ENCODE data around the gene CSF3R. TPM values are rescaled to one million over a fixed set of nuclear protein-coding genes. Genes with fewer than 3 reads are reported as not detected.

The CSF3R gene
- polyA plus RNA-seq, 4 donors: 1.4 to 15.8 (median 3.8) TPM

DNA sequence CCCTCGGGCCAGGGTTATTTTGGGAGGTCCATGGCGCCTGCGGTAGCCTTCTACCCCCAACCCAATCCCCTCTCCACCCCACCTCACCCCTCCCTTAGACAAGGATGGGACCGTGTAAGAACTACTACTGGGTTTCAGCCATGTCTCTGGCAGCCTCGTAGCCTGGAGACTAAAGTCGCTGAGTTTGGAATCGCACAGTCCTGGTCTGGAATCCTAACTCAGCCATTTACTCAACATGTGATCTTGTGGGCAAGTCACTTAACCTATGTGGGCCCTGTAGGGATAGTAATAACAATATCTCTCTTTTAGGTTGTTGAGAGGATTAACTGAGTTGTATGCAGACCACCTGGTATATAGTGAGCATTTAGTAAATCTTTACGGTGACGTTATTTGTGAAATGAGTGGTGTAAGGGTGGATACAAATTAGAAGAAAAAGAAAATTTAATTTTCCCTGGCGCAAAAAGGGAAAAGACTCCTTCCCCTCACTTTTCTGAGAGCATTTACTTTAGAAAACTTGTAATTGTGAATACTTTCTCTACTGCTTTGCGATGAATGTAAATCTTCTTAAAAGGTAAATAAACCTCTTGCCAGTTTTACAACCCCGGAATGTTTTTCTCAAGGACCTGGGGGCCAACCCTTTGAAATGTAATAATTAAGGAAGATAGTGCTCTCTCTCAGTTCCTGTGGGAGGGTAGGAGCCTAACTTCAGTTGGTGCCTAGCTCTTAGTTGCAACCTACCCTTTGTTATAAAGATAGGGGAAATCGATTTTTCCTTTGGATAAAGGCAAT is 17.9 kb downstream of the CSF3R start:
- H3K27me3 ChIP-seq (ENCODE audit: control insufficient read depth in 3 of 3, insufficient read depth in 3 of 3, low read length in 3 of 3): no peaks in the 10 kb centered on the region
- H3K4me3 ChIP-seq (ENCODE audit: low read depth in 1 of 3, low read length in 3 of 3): peak overlapping the region; percentile 75 to 98 (median 96)
- no peak for FAIRE-seq
- peaks cover 0 to 18% (median 2%) of the 10 kb centered on the region in 3 donors for H3K4me1 ChIP-seq (ENCODE audit: control insufficient read depth in 3 of 3, insufficient read depth in 2 of 3, low read depth in 1 of 3, low read length in 2 of 3)
- no peaks in the 10 kb centered on the region for H3K9me3 ChIP-seq (ENCODE audit: control insufficient read depth in 2 of 2, insufficient read depth in 1 of 2, low read depth in 1 of 2, low read length in 1 of 2)
- 13 to 27% (median 22%) methylated on average over 13 of the region's 13 CpGs for WGBS, 3 donors
- H3K27ac ChIP-seq (ENCODE audit: low read depth in 1 of 3, low read length in 2 of 3): peak overlapping the region; percentile 80 to 99 (median 97)
- peaks cover 2 to 25% (median 2%) of the 10 kb centered on the region in 3 donors for H3K36me3 ChIP-seq (ENCODE audit: control insufficient read depth in 3 of 3, insufficient read depth in 2 of 3, low read depth in 1 of 3, low read length in 3 of 3)
- peak; percentile 18 to 64 for DNase-seq

DNA sequence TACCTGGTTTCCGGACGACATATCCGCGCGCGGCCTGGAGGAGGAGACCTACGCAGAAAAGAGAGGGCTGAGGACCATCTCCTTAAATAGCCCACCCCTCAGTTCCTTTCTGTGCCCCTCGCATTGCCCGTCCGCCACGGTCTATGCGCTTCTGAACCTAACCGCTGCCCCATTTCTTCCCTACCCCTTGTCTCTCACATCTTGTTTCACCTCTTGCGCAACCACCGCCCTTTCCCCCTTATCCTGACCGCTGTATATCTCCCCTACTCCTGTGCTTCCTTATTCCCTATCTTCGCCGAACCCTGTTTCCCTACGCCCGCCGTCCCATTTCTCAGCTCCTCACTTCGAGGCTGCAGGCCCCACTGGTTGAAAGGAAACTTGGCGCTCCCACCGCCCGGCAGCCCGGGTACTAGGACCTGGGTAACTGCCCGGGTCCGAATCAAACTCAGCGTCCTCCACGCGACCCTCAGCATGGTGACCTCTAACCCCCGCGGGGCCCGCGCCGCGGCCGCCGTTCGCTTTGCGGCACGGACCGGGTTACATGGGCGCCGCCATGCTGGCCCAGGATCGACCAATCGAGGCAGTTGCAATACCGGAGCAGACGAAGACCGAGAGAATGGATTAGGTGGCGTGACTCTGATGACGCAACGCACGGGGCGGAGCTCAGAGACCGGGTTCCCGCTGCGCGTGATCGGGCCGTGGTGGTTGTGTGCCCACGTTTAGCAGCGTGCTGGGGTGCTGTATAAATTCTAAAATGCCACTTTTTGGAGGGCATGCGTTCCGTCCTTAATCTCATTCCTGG is 18.7 kb downstream of the CSF3R start, which contains the start of gene MRPS15:
Gene MRPS15, minus strand, starts transcription at position 582 of the 802 bp plus-strand sequence. Its CDS starts 109 bp downstream, at position 473.
- DNase-seq: peak; percentile 96 to 98
- H3K27ac ChIP-seq (ENCODE audit: low read depth in 1 of 3, low read length in 2 of 3): peak within 1 kb of the TSS; percentile 80 to 99 (median 97)
- H3K4me3 ChIP-seq (ENCODE audit: low read depth in 1 of 3, low read length in 3 of 3): peak within 1 kb of the TSS; percentile 75 to 98 (median 96)
- H3K36me3 ChIP-seq (ENCODE audit: control insufficient read depth in 3 of 3, insufficient read depth in 2 of 3, low read depth in 1 of 3, low read length in 3 of 3): peaks cover 2 to 30% (median 2%) of the 10 kb centered on the region in 3 donors
- FAIRE-seq: no peak
- H3K27me3 ChIP-seq (ENCODE audit: control insufficient read depth in 3 of 3, insufficient read depth in 3 of 3, low read length in 3 of 3): no peaks in the 10 kb centered on the region
- peaks cover 0 to 18% (median 2%) of the 10 kb centered on the region in 3 donors for H3K4me1 ChIP-seq (ENCODE audit: control insufficient read depth in 3 of 3, insufficient read depth in 2 of 3, low read depth in 1 of 3, low read length in 2 of 3)
- WGBS, 3 donors: 0 to 1% (median 0%) methylated on average over 63 to 65 of the region's 65 CpGs
- H3K9me3 ChIP-seq (ENCODE audit: control insufficient read depth in 2 of 2, insufficient read depth in 1 of 2, low read depth in 1 of 2, low read length in 1 of 2): no peaks in the 10 kb centered on the region

DNA sequence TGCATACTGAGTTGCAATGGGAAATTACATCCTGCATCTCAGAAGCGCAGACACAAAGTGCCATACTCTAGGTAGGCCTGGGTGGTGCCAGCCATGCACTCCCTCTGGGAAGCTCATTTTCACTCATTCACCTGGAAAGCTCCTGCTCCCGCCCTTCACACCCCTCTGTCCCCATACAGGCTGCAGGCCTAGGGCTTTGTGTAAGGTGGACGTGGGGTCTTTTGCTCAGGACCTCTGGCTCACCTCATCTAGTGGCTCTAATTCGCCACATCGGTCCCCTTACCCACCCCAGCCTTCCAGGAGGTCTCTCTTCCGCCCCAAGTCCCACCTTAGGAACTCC is 19.3 kb downstream of the CSF3R start:
- FAIRE-seq (no peak), DNase-seq (peak in 1 of 2 donors; percentile 51)
- peaks cover 0 to 18% (median 2%) of the 10 kb centered on the region in 3 donors for H3K4me1 ChIP-seq (ENCODE audit: control insufficient read depth in 3 of 3, insufficient read depth in 2 of 3, low read depth in 1 of 3, low read length in 2 of 3)
- H3K36me3 ChIP-seq (ENCODE audit: control insufficient read depth in 3 of 3, insufficient read depth in 2 of 3, low read depth in 1 of 3, low read length in 3 of 3): peaks cover 2 to 34% (median 6%) of the 10 kb centered on the region in 3 donors
- no peaks in the 10 kb centered on the region for H3K9me3 ChIP-seq (ENCODE audit: control insufficient read depth in 2 of 2, insufficient read depth in 1 of 2, low read depth in 1 of 2, low read length in 1 of 2)
- H3K27me3 ChIP-seq (ENCODE audit: control insufficient read depth in 3 of 3, insufficient read depth in 3 of 3, low read length in 3 of 3): no peaks in the 10 kb centered on the region
- 7 to 11% (median 11%) methylated on average over 6 of the region's 6 CpGs for WGBS, 3 donors
- peak overlapping the region; percentile 38 to 99 (median 97) for H3K27ac ChIP-seq (ENCODE audit: low read depth in 1 of 3, low read length in 2 of 3)
- H3K4me3 ChIP-seq (ENCODE audit: low read depth in 1 of 3, low read length in 3 of 3): peak overlapping the region; percentile 75 to 98 (median 96)

DNA sequence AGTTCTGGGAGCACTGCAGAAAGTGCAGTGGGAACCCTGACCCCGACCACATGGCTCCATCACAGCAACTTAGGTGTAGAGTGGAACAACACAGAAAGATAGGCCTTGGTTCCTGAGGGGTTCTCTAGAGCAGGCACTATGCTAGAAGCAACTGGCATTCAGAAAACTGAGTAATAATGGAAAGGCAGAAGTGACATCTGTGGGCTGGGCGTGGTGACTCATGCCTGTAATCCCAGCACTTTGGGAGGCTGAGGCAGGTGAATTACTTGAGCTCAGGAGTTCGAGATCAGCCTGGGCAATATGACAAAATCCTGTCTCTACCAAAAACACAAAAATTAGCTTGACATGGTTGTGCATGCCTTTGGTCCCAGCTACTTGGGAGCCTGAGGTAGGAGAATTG is 23.8 kb downstream of the CSF3R start:
- H3K36me3 ChIP-seq (ENCODE audit: control insufficient read depth in 3 of 3, insufficient read depth in 2 of 3, low read depth in 1 of 3, low read length in 3 of 3): peaks cover 8 to 53% (median 24%) of the 10 kb centered on the region in 3 donors
- H3K27ac ChIP-seq (ENCODE audit: low read depth in 1 of 3, low read length in 2 of 3): no peak overlapping the region
- H3K4me1 ChIP-seq (ENCODE audit: control insufficient read depth in 3 of 3, insufficient read depth in 2 of 3, low read depth in 1 of 3, low read length in 2 of 3): peaks cover 0 to 2% (median 0%) of the 10 kb centered on the region in 3 donors
- no peak for FAIRE-seq
- WGBS, 3 donors: 78 to 87% (median 83%) methylated on average over 3 of the region's 3 CpGs
- no peak for DNase-seq
- H3K4me3 ChIP-seq (ENCODE audit: low read depth in 1 of 3, low read length in 3 of 3): no peak overlapping the region
- no peaks in the 10 kb centered on the region for H3K9me3 ChIP-seq (ENCODE audit: control insufficient read depth in 2 of 2, insufficient read depth in 1 of 2, low read depth in 1 of 2, low read length in 1 of 2)
- no peaks in the 10 kb centered on the region for H3K27me3 ChIP-seq (ENCODE audit: control insufficient read depth in 3 of 3, insufficient read depth in 3 of 3, low read length in 3 of 3)

DNA sequence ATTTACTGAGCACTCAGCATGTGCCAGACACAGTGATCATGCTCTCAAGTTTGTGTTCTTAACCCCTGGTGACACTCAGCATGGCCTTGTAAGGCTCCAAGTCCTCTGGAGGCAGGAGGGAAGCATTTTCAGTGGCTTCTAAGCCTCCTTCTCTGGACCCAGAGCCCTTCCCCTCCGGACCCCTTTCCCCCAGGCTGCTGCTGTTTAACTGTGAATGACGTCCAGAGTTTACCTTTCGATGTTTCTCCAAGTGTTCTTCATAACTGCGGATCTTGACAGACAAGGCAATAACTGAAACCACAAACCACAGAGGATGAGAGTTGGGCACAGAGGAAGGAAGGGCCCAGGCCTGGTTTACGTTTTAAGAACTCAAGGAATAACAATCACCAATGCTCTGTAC is 25.0 kb downstream of the CSF3R start:
- DNase-seq (no peak), FAIRE-seq (no peak)
- H3K27ac ChIP-seq (ENCODE audit: low read depth in 1 of 3, low read length in 2 of 3): no peak overlapping the region
- no peaks in the 10 kb centered on the region for H3K27me3 ChIP-seq (ENCODE audit: control insufficient read depth in 3 of 3, insufficient read depth in 3 of 3, low read length in 3 of 3)
- H3K36me3 ChIP-seq (ENCODE audit: control insufficient read depth in 3 of 3, insufficient read depth in 2 of 3, low read depth in 1 of 3, low read length in 3 of 3): peaks cover 8 to 53% (median 24%) of the 10 kb centered on the region in 3 donors
- H3K4me3 ChIP-seq (ENCODE audit: low read depth in 1 of 3, low read length in 3 of 3): no peak overlapping the region
- no peaks in the 10 kb centered on the region for H3K4me1 ChIP-seq (ENCODE audit: control insufficient read depth in 3 of 3, insufficient read depth in 2 of 3, low read depth in 1 of 3, low read length in 2 of 3)
- 65 to 87% (median 73%) methylated on average over 5 of the region's 5 CpGs for WGBS, 3 donors
- no peaks in the 10 kb centered on the region for H3K9me3 ChIP-seq (ENCODE audit: control insufficient read depth in 2 of 2, insufficient read depth in 1 of 2, low read depth in 1 of 2, low read length in 1 of 2)

GRCh38 chr1:36456391-36456928 is 26.3 kb downstream of the CSF3R start:
- FAIRE-seq: no peak
- no peaks in the 10 kb centered on the region for H3K4me1 ChIP-seq (ENCODE audit: control insufficient read depth in 3 of 3, insufficient read depth in 2 of 3, low read depth in 1 of 3, low read length in 2 of 3)
- no peaks in the 10 kb centered on the region for H3K27me3 ChIP-seq (ENCODE audit: control insufficient read depth in 3 of 3, insufficient read depth in 3 of 3, low read length in 3 of 3)
- DNase-seq: no peak
- H3K27ac ChIP-seq (ENCODE audit: low read depth in 1 of 3, low read length in 2 of 3): no peak overlapping the region
- H3K36me3 ChIP-seq (ENCODE audit: control insufficient read depth in 3 of 3, insufficient read depth in 2 of 3, low read depth in 1 of 3, low read length in 3 of 3): peaks cover 8 to 43% (median 24%) of the 10 kb centered on the region in 3 donors
- no peak overlapping the region for H3K4me3 ChIP-seq (ENCODE audit: low read depth in 1 of 3, low read length in 3 of 3)
- H3K9me3 ChIP-seq (ENCODE audit: control insufficient read depth in 2 of 2, insufficient read depth in 1 of 2, low read depth in 1 of 2, low read length in 1 of 2): no peaks in the 10 kb centered on the region

DNA sequence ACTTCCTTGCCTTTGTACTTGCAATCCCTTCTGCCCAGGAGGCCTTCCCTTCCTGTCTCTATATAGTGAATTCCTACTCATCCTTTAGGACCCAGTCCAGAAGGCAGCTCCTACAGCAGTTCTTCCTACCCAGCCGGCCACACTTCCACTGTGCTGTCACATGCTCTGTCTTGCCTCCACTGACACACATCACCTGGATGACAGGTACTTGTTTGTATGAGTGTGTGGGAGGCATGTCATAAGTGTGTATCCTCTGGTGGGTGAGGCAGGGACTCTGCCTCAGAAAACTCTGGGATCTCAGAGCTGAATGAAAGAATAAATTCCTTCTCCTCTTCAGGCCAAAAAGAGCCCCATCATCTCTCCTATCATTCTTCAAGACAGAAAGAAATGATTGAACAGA is 27.3 kb downstream of the CSF3R start:
- no peak overlapping the region for H3K27ac ChIP-seq (ENCODE audit: low read depth in 1 of 3, low read length in 2 of 3)
- FAIRE-seq: no peak
- no peaks in the 10 kb centered on the region for H3K9me3 ChIP-seq (ENCODE audit: control insufficient read depth in 2 of 2, insufficient read depth in 1 of 2, low read depth in 1 of 2, low read length in 1 of 2)
- WGBS, 3 donors: 75 to 88% (median 82%) methylated on average over 1 of the region's 1 CpG
- no peak overlapping the region for H3K4me3 ChIP-seq (ENCODE audit: low read depth in 1 of 3, low read length in 3 of 3)
- peaks cover 6 to 33% (median 22%) of the 10 kb centered on the region in 3 donors for H3K36me3 ChIP-seq (ENCODE audit: control insufficient read depth in 3 of 3, insufficient read depth in 2 of 3, low read depth in 1 of 3, low read length in 3 of 3)
- no peak for DNase-seq
- no peaks in the 10 kb centered on the region for H3K27me3 ChIP-seq (ENCODE audit: control insufficient read depth in 3 of 3, insufficient read depth in 3 of 3, low read length in 3 of 3)
- peaks cover 0 to 3% (median 0%) of the 10 kb centered on the region in 3 donors for H3K4me1 ChIP-seq (ENCODE audit: control insufficient read depth in 3 of 3, insufficient read depth in 2 of 3, low read depth in 1 of 3, low read length in 2 of 3)

All from small intestine (tissue), 7 donors.